PC-3 (cell line): ENCODE data around the gene TPK1. TPM values are rescaled to one million over a fixed set of nuclear protein-coding genes. Genes with fewer than 3 reads are reported as not detected.

Experiments used
- ATAC-seq: fragments of 200-7000 bp; cut with Tn5 transposase; 2 replicates; pipeline ENCODE4 v1.9.1; 2020; ENCODE audit warnings: mild to moderate bottlenecking, moderate library complexity
- BruUV-seq: library from RNA; stranded (reverse); fragments of 400-500 nt; replicated peaks from 2 replicates; lab custom pipeline; 2021; lab: Mats Ljungman, UMichigan
- CTCF ChIA-PET: fragments of 300-600 bp; sonication (Branson Sonifier 250); formaldehyde crosslinking; loops from one replicate; lab custom pipeline; 2022; ENCODE audit warnings: antibody characterized with exemption; lab: Charles Lee
- POLR2A ChIA-PET: fragments of 300-600 bp; sonication (Branson Sonifier 250); formaldehyde crosslinking; loops from one replicate; lab custom pipeline; 2022; ENCODE audit warnings: antibody characterized with exemption; ENCODE audit not compliant: unreplicated experiment; lab: Charles Lee
- DNase-seq: peaks from one replicate; pipeline ENCODE4 v3.0.0-alpha.2; 2015
- H2AFZ ChIP-seq: fragments of 300-600 bp; sonication (generic); 2 replicates; pipeline ENCODE4 v1.6.0; 2016; ENCODE audit warnings: antibody characterized with exemption, low read length
- H3F3A ChIP-seq: fragments of 300-600 bp; sonication (generic); one replicate; pipeline ENCODE4 v1.6.0; 2017; ENCODE audit warnings: antibody characterized with exemption, low read length, control low read depth, mild to moderate bottlenecking; ENCODE audit not compliant: unreplicated experiment
- H3K27ac ChIP-seq: fragments of 300-600 bp; sonication (generic); 2 replicates; pipeline ENCODE4 v1.5.1; 2016; ENCODE audit warnings: mild to moderate bottlenecking, low read length
- H3K27me3 ChIP-seq: fragments of 300-600 bp; sonication (generic); 2 replicates; pipeline ENCODE4 v1.6.1; 2016; ENCODE audit warnings: low read length, mixed read lengths
- H3K36me3 ChIP-seq: fragments of 300-600 bp; sonication (generic); 2 replicates; pipeline ENCODE4 v1.6.1; 2016; ENCODE audit warnings: low read depth, mixed run types, low read length, mixed read lengths
- H3K4me1 ChIP-seq: fragments of 300-600 bp; sonication (generic); 2 replicates; pipeline ENCODE4 v1.5.1; 2016; ENCODE audit warnings: low read length; ENCODE audit not compliant: insufficient read depth
- H3K4me2 ChIP-seq: fragments of 300-600 bp; sonication (generic); 2 replicates; pipeline ENCODE4 v1.6.0; 2016; ENCODE audit warnings: low read length
- H3K4me3 ChIP-seq: fragments of 300-600 bp; sonication (generic); 2 replicates; pipeline ENCODE4 v1.5.1; 2016; ENCODE audit warnings: mild to moderate bottlenecking, low read length, mixed read lengths
- H3K79me2 ChIP-seq: fragments of 300-600 bp; sonication (generic); 2 replicates; pipeline ENCODE4 v1.6.1; 2017; ENCODE audit warnings: low read length, mixed read lengths
- H3K9ac ChIP-seq: fragments of 300-600 bp; sonication (generic); 2 replicates; pipeline ENCODE4 v1.6.0; 2016; ENCODE audit warnings: mild to moderate bottlenecking, low read length
- H3K9me2 ChIP-seq: fragments of 300-600 bp; sonication (generic); replicated peaks from 2 replicates; pipeline ENCODE4 v1.6.1; 2016; ENCODE audit warnings: mixed run types, low read length, mixed read lengths
- H3K9me3 ChIP-seq: fragments of 300-600 bp; sonication (generic); 2 replicates; pipeline ENCODE4 v1.6.1; 2016; ENCODE audit warnings: low read length, mixed read lengths
- H4K20me1 ChIP-seq: fragments of 300-600 bp; sonication (generic); 2 replicates; pipeline ENCODE4 v1.6.1; 2016; ENCODE audit warnings: low read length, mixed read lengths
- CTCF ChIP-seq: fragments of 300-600 bp; sonication (generic); conservative IDR thresholded peaks from 2 replicates; pipeline ENCODE4 v1.5.1; 2017; ENCODE audit warnings: antibody characterized with exemption, low read depth, mild to moderate bottlenecking, low read length
- EZH2 ChIP-seq: fragments of 300-600 bp; sonication (generic); IDR thresholded peaks from one replicate; pipeline ENCODE4 v1.6.1; 2017; ENCODE audit warnings: antibody characterized with exemption, mild to moderate bottlenecking, low read length; ENCODE audit not compliant: unreplicated experiment
- EZH2phosphoT487 ChIP-seq: fragments of 300-600 bp; sonication (generic); IDR thresholded peaks from 2 replicates; pipeline ENCODE4 v1.6.1; 2018; ENCODE audit warnings: mild to moderate bottlenecking, antibody characterized with exemption, low read length, borderline replicate concordance
- intact Hi-C: fragments of 100-400 bp; cut with micrococcal nuclease; formaldehyde crosslinking; loops from 2 replicates; pipeline ENCODE4 v1.9.0; 2023
- total RNA-seq: library from RNA; depleted of rRNA; stranded (reverse); fragments of >200 nt; gene quantifications from 2 replicates; pipeline ENCODE4 v1.2.3, GENCODE V29; 2014

The TPK1 gene
- total RNA-seq, 1 experiment from 2014 or later = 4.5 TPM

- no TSS peak for BruUV-seq
- no peaks in the 10 kb centered on the region for H3K4me1 ChIP-seq
- H3K4me3 ChIP-seq = no peak overlapping the region
- no peak overlapping the region for H2AFZ ChIP-seq
- CTCF ChIA-PET = no interaction called here
- TF ChIP-seq EZH2phosphoT487 = no peak
- no peak for TF ChIP-seq CTCF
- TF ChIP-seq EZH2 = no peak
- POLR2A ChIA-PET = no interaction called here
- no peak overlapping the region for H3K9ac ChIP-seq
- no peak for ATAC-seq
- no peaks in the 10 kb centered on the region for H3K9me3 ChIP-seq
- no peaks in the 10 kb centered on the region for H3K79me2 ChIP-seq
- no peak overlapping the region for H3K4me2 ChIP-seq
- no peaks in the 10 kb centered on the region for H3K36me3 ChIP-seq
- no peak for DNase-seq
- no peak overlapping the region for H3K27ac ChIP-seq
- H4K20me1 ChIP-seq = no peaks in the 10 kb centered on the region
- no peaks in the 10 kb centered on the region for H3F3A ChIP-seq
- no peaks in the 10 kb centered on the region for H3K9me2 ChIP-seq
- H3K27me3 ChIP-seq = 0 out of 2 replicates have a peak, but pooled peaks cover 13% of the 10 kb centered on the region
- intact Hi-C loops = no loop called here
Observed at GRCh38 chr7:144527051-144527471, 308.8 kb downstream of the TPK1 start.

GRCh38 chr7:144525956-144526355 lies 309.9 kb downstream of the TPK1 start:
- H3K27me3 ChIP-seq = 0 out of 2 replicates have a peak, but pooled peaks cover 13% of the 10 kb centered on the region
- TF ChIP-seq CTCF = no peak
- TF ChIP-seq EZH2 = no peak
- TF ChIP-seq EZH2phosphoT487 = no peak
- H3K4me2 ChIP-seq = no peak overlapping the region
- H2AFZ ChIP-seq = no peak overlapping the region
- no peaks in the 10 kb centered on the region for H3K36me3 ChIP-seq
- H3K4me1 ChIP-seq = no peaks in the 10 kb centered on the region
- POLR2A ChIA-PET = no interaction called here
- intact Hi-C loops = no loop called here
- no peak for ATAC-seq
- no peaks in the 10 kb centered on the region for H3K79me2 ChIP-seq
- no peaks in the 10 kb centered on the region for H4K20me1 ChIP-seq
- H3K9me2 ChIP-seq = no peaks in the 10 kb centered on the region
- H3K9me3 ChIP-seq = no peaks in the 10 kb centered on the region
- H3K9ac ChIP-seq = no peak overlapping the region
- CTCF ChIA-PET = no interaction called here
- BruUV-seq = no TSS peak
- no peak for DNase-seq
- no peak overlapping the region for H3K4me3 ChIP-seq
- no peak overlapping the region for H3K27ac ChIP-seq
- H3F3A ChIP-seq = no peaks in the 10 kb centered on the region

- 0 out of 2 replicates have a peak, but pooled peaks cover 9% of the 10 kb centered on the region for H3K27me3 ChIP-seq
Observed at GRCh38 chr7:144524271-144524670, 311.6 kb downstream of the TPK1 start.

More at GRCh38 chr7:144524271-144524670, 311.6 kb downstream of the TPK1 start:
- H3K9me2 ChIP-seq = no peaks in the 10 kb centered on the region
- ChIA-PET CTCF (no interaction called here), POLR2A (interaction anchor here (0.6 kb wide), 1 partner anchor 46 kb away, joined by 9 read pairs; no protein-coding TSS in a partner anchor)
- no peak for TF ChIP-seq EZH2
- TF ChIP-seq CTCF = no peak
- no peak for TF ChIP-seq EZH2phosphoT487
- DNase-seq (no peak), ATAC-seq (no peak)
- H3F3A ChIP-seq = no peaks in the 10 kb centered on the region
- H3K27ac ChIP-seq = no peak overlapping the region
- H4K20me1 ChIP-seq = no peaks in the 10 kb centered on the region
- H3K9me3 ChIP-seq = no peaks in the 10 kb centered on the region
- H2AFZ ChIP-seq = no peak overlapping the region
- H3K9ac ChIP-seq = no peak overlapping the region
- no peak overlapping the region for H3K4me2 ChIP-seq
- intact Hi-C loops = no loop called here
- BruUV-seq = no TSS peak
- H3K36me3 ChIP-seq = no peaks in the 10 kb centered on the region
- no peaks in the 10 kb centered on the region for H3K4me1 ChIP-seq
- no peak overlapping the region for H3K4me3 ChIP-seq
- H3K79me2 ChIP-seq = no peaks in the 10 kb centered on the region
